ACHN (cell line): Measurements from ENCODE around the gene INPP1.

ENCODE experiments used
- DNase-seq: peaks from one replicate; pipeline ENCODE4 v3.0.0-alpha.2; 2015
- in situ Hi-C: cut with HindIII; loops from 2 replicates; pipeline ENCODE4 v1.10.0; 2017; ENCODE audit warnings: low sequenced_read_pairs, low pct_ligation_motif_present, low pct_unique_long_range_greater_than_20kb

Gene INPP1

GRCh38 chr2:190420801-190421200 is 77.4 kb downstream of the INPP1 start:
- in situ Hi-C loops = no loop called here
- no peak for DNase-seq
